GM23248 (cell line): ENCODE data around the gene ZNF486.
"Not testable (repeated sequence)": the region's sequence is repeated elsewhere in the genome, so short reads cannot be mapped to it uniquely, and the experiment has no call there.

ENCODE experiments used
- EZH2 ChIP-seq: fragments of 200-600 bp; sonication (generic); IDR thresholded peaks from 2 replicates; pipeline ENCODE4 v1.6.1; 2018; ENCODE audit warnings: antibody characterized with exemption, mild to moderate bottlenecking; ENCODE audit not compliant: insufficient read depth, poor library complexity, severe bottlenecking
- EZH2phosphoT487 ChIP-seq: fragments of 200-600 bp; sonication (generic); IDR thresholded peaks from 2 replicates; pipeline ENCODE4 v1.6.1; 2018; ENCODE audit warnings: antibody characterized with exemption, moderate library complexity, mild to moderate bottlenecking, low read depth; ENCODE audit not compliant: insufficient read depth

GRCh38 chr19:20118064-20118839 lies 48.8 kb upstream of the ZNF486 start:
- TF ChIP-seq EZH2, EZH2phosphoT487: not testable (repeated sequence)
